SK-N-SH (cell line): ENCODE data around the gene OSBP. TPM values are rescaled to one million over a fixed set of nuclear protein-coding genes. Genes with fewer than 3 reads are reported as not detected.
"Not testable (repeated sequence)": the region's sequence is repeated elsewhere in the genome, so short reads cannot be mapped to it uniquely, and the experiment has no call there.

Source experiments
- CTCF ChIA-PET: fragments of 300-600, 350-600 bp; formaldehyde crosslinking; extraction: SDS; loops from one replicate; lab custom pipeline; 2021; lab: Yijun Ruan, JAX
- POLR2A ChIA-PET: fragments of 350-600 bp; sonication (Branson Sonifier 250); formaldehyde crosslinking; extraction: SDS; loops from one replicate; lab custom pipeline; 2020; ENCODE audit warnings: antibody characterized with exemption, inconsistent platforms; lab: Yijun Ruan, JAX
- DNase-seq: peaks from one replicate; pipeline ENCODE4 v3.0.0; 2012
- H2AFZ ChIP-seq: fragments of 200-600 bp; sonication (generic); 2 replicates; pipeline ENCODE4 v1.8.1; 2016; ENCODE audit warnings: antibody characterized with exemption, mild to moderate bottlenecking, low read depth
- H3F3A ChIP-seq: fragments of 200-600 bp; sonication (generic); replicated peaks from 2 replicates; pipeline ENCODE3; 2016; ENCODE audit warnings: antibody characterized with exemption, mild to moderate bottlenecking; ENCODE audit not compliant: insufficient read depth
- H3K27ac ChIP-seq, 2 experiments: fragments of 200-500 bp in 1 of 2; fragments of 200-600 bp in 1 of 2; sonication (Bioruptor generic) in 1 of 2; sonication (generic), shearing (Covaris generic) in 1 of 2; 2 replicates each; pipeline versions ENCODE4 v1.5.1 to v1.6.1; 2014 to 2016; ENCODE audit warnings: low read depth in 2 of 2, inconsistent platforms in 1 of 2, low read length in 1 of 2, mild to moderate bottlenecking in 1 of 2, mixed read lengths in 1 of 2
- H3K27me3 ChIP-seq: fragments of 200-600 bp; sonication (generic), shearing (Covaris generic); 2 replicates; pipeline ENCODE4 v1.6.1; 2016; ENCODE audit warnings: mixed run types; ENCODE audit not compliant: insufficient read depth
- H3K36me3 ChIP-seq, 2 experiments: fragments of 200-500 bp in 1 of 2; fragments of 200-600 bp in 1 of 2; sonication (Bioruptor generic) in 1 of 2; sonication (generic) in 1 of 2; replicated peaks in 1 of 2; 2 replicates each; pipeline versions ENCODE3 to v1.5.1; 2014 to 2016; ENCODE audit warnings: low read length in 1 of 2, mild to moderate bottlenecking in 1 of 2; ENCODE audit not compliant: insufficient read depth in 2 of 2, control insufficient read depth in 1 of 2
- H3K4me1 ChIP-seq, 2 experiments: fragments of 200-500 bp in 1 of 2; fragments of 200-600 bp in 1 of 2; sonication (Bioruptor generic) in 1 of 2; sonication (generic), shearing (Covaris generic) in 1 of 2; 2 replicates each; pipeline versions ENCODE4 v1.5.1 to v1.6.1; 2014 to 2016; ENCODE audit warnings: low read depth in 1 of 2, low read length in 1 of 2, mixed run types in 1 of 2; ENCODE audit not compliant: insufficient read depth in 2 of 2, control insufficient read depth in 1 of 2
- H3K4me2 ChIP-seq: fragments of 200-600 bp; sonication (generic), shearing (Covaris generic); 2 replicates; pipeline ENCODE4 v1.6.1; 2017; ENCODE audit warnings: mixed run types
- H3K4me3 ChIP-seq, 2 experiments: fragments of 200-500 bp in 1 of 2; fragments of 200-600 bp in 1 of 2; sonication (Bioruptor generic) in 1 of 2; sonication (generic), shearing (Covaris generic) in 1 of 2; 2 replicates each; pipeline versions ENCODE4 v1.5.1 to v1.8.1; 2014 to 2016; ENCODE audit warnings: low read depth in 2 of 2, inconsistent platforms in 1 of 2, low read length in 1 of 2, mild to moderate bottlenecking in 1 of 2, mixed read lengths in 1 of 2, moderate library complexity in 1 of 2
- H3K79me2 ChIP-seq: fragments of 200-600 bp; sonication (generic); 2 replicates; pipeline ENCODE4 v1.8.1; 2017; ENCODE audit warnings: mild to moderate bottlenecking; ENCODE audit not compliant: insufficient read depth
- H3K9ac ChIP-seq: fragments of 200-600 bp; sonication (generic); 2 replicates; pipeline ENCODE4 v1.6.1; 2017; ENCODE audit warnings: mixed run types
- H3K9me2 ChIP-seq: fragments of 200-600 bp; sonication (generic); 2 replicates; pipeline ENCODE4 v1.6.1; 2017; ENCODE audit warnings: mixed run types
- H3K9me3 ChIP-seq: fragments of 200-600 bp; sonication (generic); 2 replicates; pipeline ENCODE4 v1.6.1; 2017; ENCODE audit warnings: mixed run types, mild to moderate bottlenecking, moderate library complexity
- H4K20me1 ChIP-seq: fragments of 200-600 bp; sonication (generic); 2 replicates; pipeline ENCODE4 v1.6.1; 2017; ENCODE audit warnings: mild to moderate bottlenecking, mixed run types; ENCODE audit not compliant: insufficient read depth
- EZH2phosphoT487 ChIP-seq: fragments of 200-600 bp; sonication (generic); IDR thresholded peaks from 2 replicates; pipeline ENCODE4 v1.6.1; 2017; ENCODE audit warnings: low read depth, mixed run types, mild to moderate bottlenecking, antibody characterized with exemption, moderate library complexity, borderline replicate concordance
- FOSL2 ChIP-seq: IDR thresholded peaks from 2 replicates; pipeline ENCODE4 v1.4.0; 2012; ENCODE audit warnings: low read depth, mild to moderate bottlenecking, moderate library complexity, borderline replicate concordance
- FOXJ3 ChIP-seq: sonication (generic); formaldehyde crosslinking; IDR thresholded peaks from 2 replicates; pipeline ENCODE4 v1.5.1; 2020; ENCODE audit warnings: mild to moderate bottlenecking, missing genetic modification reagents
- FOXM1 ChIP-seq: IDR thresholded peaks from 2 replicates; pipeline ENCODE4 v1.4.0; 2012; ENCODE audit warnings: low read depth, mild to moderate bottlenecking
- JUND ChIP-seq: IDR thresholded peaks from 2 replicates; pipeline ENCODE4 v1.4.0; 2012
- MEF2A ChIP-seq: IDR thresholded peaks from 2 replicates; pipeline ENCODE4 v1.4.0; 2012; ENCODE audit warnings: low read depth, borderline replicate concordance
- RAD21 ChIP-seq: IDR thresholded peaks from 2 replicates; pipeline ENCODE4 v1.6.1; 2012; ENCODE audit warnings: mild to moderate bottlenecking, low read length
- SIN3A ChIP-seq: IDR thresholded peaks from 2 replicates; pipeline ENCODE4 v1.6.1; 2012; ENCODE audit warnings: low read depth, mild to moderate bottlenecking, low read length, moderate library complexity, borderline replicate concordance
- SMC3 ChIP-seq: IDR thresholded peaks from 2 replicates; pipeline ENCODE4 v1.6.1; 2012; ENCODE audit warnings: low read depth, low read length, improper control_type of control experiment
- TCF12 ChIP-seq: IDR thresholded peaks from 2 replicates; pipeline ENCODE4 v1.4.0; 2012
- WGBS: methylation state at CpG from one replicate; pipeline ENCODE4 v1.1.6; 2017; ENCODE audit warnings: low lambda C conversion rate; 5-methylcytosine and 5-hydroxymethylcytosine counted together
- polyA plus RNA-seq, 3 experiments: library from polyadenylated mRNA; depleted of rRNA; stranded (reverse); fragments of >200 nt; gene quantifications; 2 replicates each; pipeline ENCODE4 v1.2.3, GENCODE V29; 2012
- TF ChIP-seq, protein P1 (sequence below): fragments of 150-350 bp; IDR thresholded peaks from 2 replicates; pipeline ENCODE4 v1.6.1; 2016; ENCODE audit warnings: mild to moderate bottlenecking, low read depth, low read length
- TF ChIP-seq, protein P2 (sequence below): fragments of 150-350 bp; IDR thresholded peaks from 2 replicates; pipeline ENCODE4 v1.6.1; 2017; ENCODE audit warnings: antibody characterized with exemption, low read length, low read depth, borderline replicate concordance
- TF ChIP-seq, protein P3 (sequence below): fragments of 200-600 bp; sonication (generic); IDR thresholded peaks from 2 replicates; pipeline ENCODE4 v1.6.1; 2017; ENCODE audit warnings: antibody characterized with exemption, mild to moderate bottlenecking, moderate library complexity

OSBP gene
- polyA plus RNA-seq, 1 of the 3 experiments (the other 2 are of a cell fraction) = 12.1 TPM

DNA sequence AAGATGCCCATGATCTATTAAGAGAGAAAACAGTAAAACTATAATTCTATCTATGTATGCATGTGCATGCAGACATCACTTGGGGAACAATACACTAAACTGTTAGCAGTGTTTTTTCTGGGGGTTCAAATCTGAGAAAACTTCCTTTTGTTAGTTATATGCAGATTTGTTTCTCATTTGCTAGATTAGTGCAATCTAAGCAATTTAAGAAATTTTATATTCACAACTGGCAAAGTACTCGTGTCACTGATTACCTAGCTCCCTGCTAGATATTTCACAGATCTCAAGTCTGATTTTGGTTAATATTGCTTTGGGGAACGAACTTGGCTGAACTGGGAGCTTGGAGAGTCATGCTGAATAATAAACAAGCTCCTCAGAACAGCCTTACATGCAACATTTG lies 14.9 kb upstream of the OSBP start:
- WGBS = 78% methylated on average over 2 of the region's 2 CpGs
- Histone ChIP-seq H3K4me2 (no peak overlapping the region), H3K9me2 (no peaks in the 10 kb centered on the region), H2AFZ (no peak overlapping the region), H3K9me3 (no peaks in the 10 kb centered on the region), H3F3A (peaks cover 3% of the 10 kb centered on the region), H4K20me1 (no peaks in the 10 kb centered on the region), H3K4me3 (no peak overlapping the region), H3K36me3 (peaks cover under 1 to 8% of the 10 kb centered on the region in 2 experiments), H3K27me3 (no peaks in the 10 kb centered on the region), H3K27ac (no peak overlapping the region), H3K4me1 (no peaks in the 10 kb centered on the region), H3K9ac (no peak overlapping the region), H3K79me2 (no peaks in the 10 kb centered on the region)
- no peak for DNase-seq
- ChIA-PET CTCF (no interaction called here), POLR2A (no interaction called here)
- TF ChIP-seq MEF2A (no peak), SMC3 (no peak), FOXM1 (no peak)

DNA sequence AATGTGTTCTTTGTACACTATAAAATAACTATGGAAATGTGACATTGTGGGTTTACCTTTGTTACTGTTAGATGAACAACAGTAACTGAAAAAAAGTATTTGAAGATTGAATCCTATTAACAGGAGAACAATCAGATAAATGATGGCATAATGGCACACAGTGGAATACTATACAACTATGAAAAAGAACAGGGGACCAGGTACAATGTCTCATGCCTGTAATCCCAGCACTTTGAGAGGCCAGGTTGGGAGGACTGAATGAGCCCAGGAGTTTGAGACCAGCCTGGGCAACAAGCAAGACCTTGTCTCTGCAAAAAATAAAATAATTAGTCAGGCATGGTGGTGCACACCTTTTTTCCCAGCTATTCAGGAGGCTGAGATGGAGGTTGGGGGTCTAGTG lies 14.4 kb upstream of the OSBP start:
- no peak for DNase-seq
- Histone ChIP-seq H3K79me2 (no peaks in the 10 kb centered on the region), H3K27ac (no peak overlapping the region), H2AFZ (no peak overlapping the region), H3K9me2 (no peaks in the 10 kb centered on the region), H3K4me2 (no peak overlapping the region), H3K9me3 (no peaks in the 10 kb centered on the region), H3K4me3 (no peak overlapping the region), H3K9ac (no peak overlapping the region), H3K27me3 (no peaks in the 10 kb centered on the region), H3K36me3 (peaks cover 0 to 8% of the 10 kb centered on the region in 2 experiments), H3F3A (peaks cover 3% of the 10 kb centered on the region), H3K4me1 (no peaks in the 10 kb centered on the region), H4K20me1 (no peaks in the 10 kb centered on the region)
- ChIA-PET CTCF (interaction anchor here (0.6 kb wide), 1 partner anchor 43 kb away, joined by 3 read pairs; no protein-coding TSS in a partner anchor), POLR2A (no interaction called here)
- TF ChIP-seq TCF12 (no peak), JUND (no peak), FOSL2 (no peak), FOXJ3 (no peak), SIN3A (no peak), EZH2phosphoT487 (no peak), RAD21 (no peak)
- TF ChIP-seq, protein P1, sequence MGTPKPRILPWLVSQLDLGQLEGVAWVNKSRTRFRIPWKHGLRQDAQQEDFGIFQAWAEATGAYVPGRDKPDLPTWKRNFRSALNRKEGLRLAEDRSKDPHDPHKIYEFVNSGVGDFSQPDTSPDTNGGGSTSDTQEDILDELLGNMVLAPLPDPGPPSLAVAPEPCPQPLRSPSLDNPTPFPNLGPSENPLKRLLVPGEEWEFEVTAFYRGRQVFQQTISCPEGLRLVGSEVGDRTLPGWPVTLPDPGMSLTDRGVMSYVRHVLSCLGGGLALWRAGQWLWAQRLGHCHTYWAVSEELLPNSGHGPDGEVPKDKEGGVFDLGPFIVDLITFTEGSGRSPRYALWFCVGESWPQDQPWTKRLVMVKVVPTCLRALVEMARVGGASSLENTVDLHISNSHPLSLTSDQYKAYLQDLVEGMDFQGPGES = no peak
- TF ChIP-seq, protein P2, sequence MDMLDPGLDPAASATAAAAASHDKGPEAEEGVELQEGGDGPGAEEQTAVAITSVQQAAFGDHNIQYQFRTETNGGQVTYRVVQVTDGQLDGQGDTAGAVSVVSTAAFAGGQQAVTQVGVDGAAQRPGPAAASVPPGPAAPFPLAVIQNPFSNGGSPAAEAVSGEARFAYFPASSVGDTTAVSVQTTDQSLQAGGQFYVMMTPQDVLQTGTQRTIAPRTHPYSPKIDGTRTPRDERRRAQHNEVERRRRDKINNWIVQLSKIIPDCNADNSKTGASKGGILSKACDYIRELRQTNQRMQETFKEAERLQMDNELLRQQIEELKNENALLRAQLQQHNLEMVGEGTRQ = no peak

DNA sequence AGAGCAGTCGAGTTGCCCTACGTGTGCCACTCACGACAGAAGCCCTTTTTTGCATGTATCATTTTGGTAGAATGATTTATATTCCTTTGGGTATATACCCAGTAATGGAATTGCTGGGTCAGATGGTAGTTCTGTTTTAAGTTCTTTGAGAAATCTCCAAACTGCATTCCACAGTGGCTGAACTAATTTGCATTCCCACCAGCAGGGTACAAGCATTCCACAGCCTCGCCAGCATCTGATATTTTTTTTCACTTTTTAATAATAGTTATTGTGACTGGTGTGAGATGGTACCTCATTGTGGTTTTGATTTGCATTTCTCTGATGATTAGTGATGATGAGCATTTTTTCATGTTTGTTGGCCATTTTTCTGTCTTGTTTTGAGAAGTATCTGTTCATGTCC lies 11.4 kb upstream of the OSBP start:
- TF ChIP-seq, protein P3, sequence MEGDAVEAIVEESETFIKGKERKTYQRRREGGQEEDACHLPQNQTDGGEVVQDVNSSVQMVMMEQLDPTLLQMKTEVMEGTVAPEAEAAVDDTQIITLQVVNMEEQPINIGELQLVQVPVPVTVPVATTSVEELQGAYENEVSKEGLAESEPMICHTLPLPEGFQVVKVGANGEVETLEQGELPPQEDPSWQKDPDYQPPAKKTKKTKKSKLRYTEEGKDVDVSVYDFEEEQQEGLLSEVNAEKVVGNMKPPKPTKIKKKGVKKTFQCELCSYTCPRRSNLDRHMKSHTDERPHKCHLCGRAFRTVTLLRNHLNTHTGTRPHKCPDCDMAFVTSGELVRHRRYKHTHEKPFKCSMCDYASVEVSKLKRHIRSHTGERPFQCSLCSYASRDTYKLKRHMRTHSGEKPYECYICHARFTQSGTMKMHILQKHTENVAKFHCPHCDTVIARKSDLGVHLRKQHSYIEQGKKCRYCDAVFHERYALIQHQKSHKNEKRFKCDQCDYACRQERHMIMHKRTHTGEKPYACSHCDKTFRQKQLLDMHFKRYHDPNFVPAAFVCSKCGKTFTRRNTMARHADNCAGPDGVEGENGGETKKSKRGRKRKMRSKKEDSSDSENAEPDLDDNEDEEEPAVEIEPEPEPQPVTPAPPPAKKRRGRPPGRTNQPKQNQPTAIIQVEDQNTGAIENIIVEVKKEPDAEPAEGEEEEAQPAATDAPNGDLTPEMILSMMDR = peak; percentile 45
- H3K4me2 ChIP-seq, POLR2A ChIA-PET, H3K36me3 ChIP-seq, H3K4me3 ChIP-seq, H4K20me1 ChIP-seq, H3K9ac ChIP-seq, H3F3A ChIP-seq, H3K27ac ChIP-seq, DNase-seq, CTCF ChIA-PET, H3K4me1 ChIP-seq, H3K27me3 ChIP-seq, H3K79me2 ChIP-seq, H2AFZ ChIP-seq, H3K9me3 ChIP-seq, H3K9me2 ChIP-seq: not testable (repeated sequence)
- WGBS = 89% methylated on average over 4 of the region's 4 CpGs
